ENCODE data around the gene MITF. TPM values are rescaled to one million over a fixed set of nuclear protein-coding genes. Genes with fewer than 3 reads are reported as not detected.
A peak's percentile ranks its signal among the peaks of the same experiment; 100 is the strongest.

MITF gene
- total and polyA plus RNA-seq, 8 donors, result 3.5 to 61.3 (median 15.5) TPM

- intact Hi-C loops (cut with DNase I; ENCODE audit: low total_unique reads), result no loop called here
- H3K27ac ChIP-seq, result peak overlapping the region in 1 of 5 donors; percentile 37
- WGBS, 5 donors, result 60 to 74% (median 64%) methylated on average over 2 of the region's 2 CpGs
These were observed 22.9 kb downstream of the MITF start for GRCh38 chr3:69761896-69762767.

GRCh38 chr3:69762768-69763229 is 23.5 kb downstream of the MITF start:
- intact Hi-C loops (cut with DNase I; ENCODE audit: low total_unique reads), result no loop called here
- no peaks in the 10 kb centered on the region for H3K9me3 ChIP-seq
- TF ChIP-seq POLR2AphosphoS5 (IDR thresholded peaks at IDR 0.05) (no peak), EP300 (IDR thresholded peaks at IDR 0.05) (no peak), POLR2A (IDR thresholded peaks at IDR 0.05) (no peak), CTCF (IDR thresholded peaks at IDR 0.05) (no peak)
- peaks cover 16 to 72% (median 44%) of the 10 kb centered on the region in 4 donors for H3K4me1 ChIP-seq
- no peaks in the 10 kb centered on the region for H3K36me3 ChIP-seq
- no peaks in the 10 kb centered on the region for H3K27me3 ChIP-seq
- DNase-seq, result no peak
- 28 to 57% (median 32%) methylated on average over 1 of the region's 1 CpG for WGBS, 5 donors
- H3K4me3 ChIP-seq, result no peak overlapping the region
- H3K27ac ChIP-seq, result peak overlapping the region in 1 of 5 donors; percentile 37

More at GRCh38 chr3:69761896-69762767, 22.9 kb downstream of the MITF start:
- no peak for DNase-seq
- Histone ChIP-seq H3K9me3 (no peaks in the 10 kb centered on the region), H3K27me3 (no peaks in the 10 kb centered on the region), H3K36me3 (no peaks in the 10 kb centered on the region), H3K4me3 (no peak overlapping the region), H3K4me1 (peaks cover 16 to 66% (median 41%) of the 10 kb centered on the region in 4 donors)
- TF ChIP-seq POLR2A (IDR thresholded peaks at IDR 0.05) (no peak), POLR2AphosphoS5 (IDR thresholded peaks at IDR 0.05) (peak in 1 of 3 donors; percentile 47), EP300 (IDR thresholded peaks at IDR 0.05) (no peak), CTCF (IDR thresholded peaks at IDR 0.05) (no peak)

- no peaks in the 10 kb centered on the region for H3K36me3 ChIP-seq
- H3K4me1 ChIP-seq, result peaks cover 16 to 70% (median 45%) of the 10 kb centered on the region in 4 donors
- H3K4me3 ChIP-seq, result no peak overlapping the region
- no peak for TF ChIP-seq POLR2A (IDR thresholded peaks at IDR 0.05)
- TF ChIP-seq CTCF (IDR thresholded peaks at IDR 0.05), result no peak
- no peak for TF ChIP-seq EP300 (IDR thresholded peaks at IDR 0.05)
- no peak for TF ChIP-seq POLR2AphosphoS5 (IDR thresholded peaks at IDR 0.05)
- peak overlapping the region in 4 of 5 donors; percentile 7 to 57 (median 26) for H3K27ac ChIP-seq
- H3K9me3 ChIP-seq, result no peaks in the 10 kb centered on the region
- intact Hi-C loops (cut with DNase I; ENCODE audit: low total_unique reads), result no loop called here
- WGBS, 5 donors, result 38 to 75% (median 59%) methylated on average over 8 of the region's 8 CpGs
- H3K27me3 ChIP-seq, result no peaks in the 10 kb centered on the region
- no peak for DNase-seq
These were observed 24.2 kb downstream of the MITF start for GRCh38 chr3:69763458-69763857.

- Histone ChIP-seq H3K9me3 (no peaks in the 10 kb centered on the region), H3K4me1 (peaks cover 16 to 65% (median 45%) of the 10 kb centered on the region in 4 donors), H3K4me3 (no peak overlapping the region), H3K36me3 (no peaks in the 10 kb centered on the region), H3K27ac (peak overlapping the region in 4 of 5 donors; percentile 7 to 57 (median 30)), H3K27me3 (no peaks in the 10 kb centered on the region)
- no peak for TF ChIP-seq POLR2A (IDR thresholded peaks at IDR 0.05)
- no peak for TF ChIP-seq POLR2AphosphoS5 (IDR thresholded peaks at IDR 0.05)
- TF ChIP-seq CTCF (IDR thresholded peaks at IDR 0.05), result no peak
- no peak for TF ChIP-seq EP300 (IDR thresholded peaks at IDR 0.05)
- DNase-seq, result no peak
- intact Hi-C loops (cut with DNase I; ENCODE audit: low total_unique reads), result no loop called here
- WGBS, 5 donors, result 54 to 82% (median 69%) methylated on average over 3 of the region's 3 CpGs
These were observed 25.0 kb downstream of the MITF start for GRCh38 chr3:69764121-69764741.

Measured in stomach (tissue), 9 donors.